ENCODE measurements around the gene GPRIN2. TPM values are rescaled to one million over a fixed set of nuclear protein-coding genes. Genes with fewer than 3 reads are reported as not detected.
A peak's percentile ranks its signal among the peaks of the same experiment; 100 is the strongest.

The GPRIN2 gene
- total RNA-seq, 2 donors from 2014 or later, result 32.3 to 34.4 TPM

DNA sequence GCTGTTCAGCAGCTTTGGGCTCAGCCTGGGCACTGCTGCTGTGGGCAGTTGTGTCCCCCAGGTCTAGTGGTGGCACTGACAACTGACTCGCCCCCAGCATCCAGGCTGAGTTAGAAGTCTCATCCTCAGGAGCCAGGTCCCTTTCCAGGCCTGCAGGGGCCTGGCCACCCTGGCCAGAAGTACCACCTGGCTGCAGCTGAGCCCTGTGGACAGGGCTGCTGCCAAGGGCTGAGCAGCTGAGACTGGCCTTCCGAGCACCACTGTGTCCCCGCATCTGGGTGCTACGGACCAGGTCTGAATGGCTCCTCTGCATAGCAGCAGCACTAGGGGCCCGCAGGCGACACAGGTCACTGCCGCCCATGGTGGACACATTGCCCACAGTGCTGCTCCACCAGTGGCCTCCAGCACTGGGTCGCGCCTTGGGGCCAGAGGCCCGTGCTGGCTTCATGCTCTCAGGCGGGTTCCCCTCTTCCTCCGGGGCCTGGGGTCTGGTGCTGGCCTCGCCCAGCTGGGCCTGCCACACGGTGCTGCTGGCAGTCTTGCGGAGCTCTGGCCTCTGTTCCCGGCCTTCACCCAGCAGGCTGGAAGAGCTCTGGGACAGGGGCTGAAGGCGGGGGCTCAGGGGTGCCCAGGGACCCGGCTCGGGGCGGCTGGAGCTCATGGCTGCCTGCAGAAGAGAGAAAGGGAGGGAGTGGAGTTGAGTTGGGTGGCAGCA, 6.2 kb downstream of the GPRIN2 start:
- H3K9me3 ChIP-seq, result no peaks in the 10 kb centered on the region
- H3K9ac ChIP-seq (ENCODE audit: low read depth in 2 of 2, low read length in 2 of 2), result no peak overlapping the region
- H3K4me1 ChIP-seq, result peaks cover 13% of the 10 kb centered on the region
- H3K4me3 ChIP-seq, result no peak overlapping the region
- TF ChIP-seq, protein P1, sequence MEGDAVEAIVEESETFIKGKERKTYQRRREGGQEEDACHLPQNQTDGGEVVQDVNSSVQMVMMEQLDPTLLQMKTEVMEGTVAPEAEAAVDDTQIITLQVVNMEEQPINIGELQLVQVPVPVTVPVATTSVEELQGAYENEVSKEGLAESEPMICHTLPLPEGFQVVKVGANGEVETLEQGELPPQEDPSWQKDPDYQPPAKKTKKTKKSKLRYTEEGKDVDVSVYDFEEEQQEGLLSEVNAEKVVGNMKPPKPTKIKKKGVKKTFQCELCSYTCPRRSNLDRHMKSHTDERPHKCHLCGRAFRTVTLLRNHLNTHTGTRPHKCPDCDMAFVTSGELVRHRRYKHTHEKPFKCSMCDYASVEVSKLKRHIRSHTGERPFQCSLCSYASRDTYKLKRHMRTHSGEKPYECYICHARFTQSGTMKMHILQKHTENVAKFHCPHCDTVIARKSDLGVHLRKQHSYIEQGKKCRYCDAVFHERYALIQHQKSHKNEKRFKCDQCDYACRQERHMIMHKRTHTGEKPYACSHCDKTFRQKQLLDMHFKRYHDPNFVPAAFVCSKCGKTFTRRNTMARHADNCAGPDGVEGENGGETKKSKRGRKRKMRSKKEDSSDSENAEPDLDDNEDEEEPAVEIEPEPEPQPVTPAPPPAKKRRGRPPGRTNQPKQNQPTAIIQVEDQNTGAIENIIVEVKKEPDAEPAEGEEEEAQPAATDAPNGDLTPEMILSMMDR (IDR thresholded peaks at IDR 0.05), result no peak
- H3K27me3 ChIP-seq, result no peaks in the 10 kb centered on the region
- no peaks in the 10 kb centered on the region for H3K36me3 ChIP-seq
- intact Hi-C loops (cut with DNase I), result no loop called here
- no peak overlapping the region for H3K27ac ChIP-seq
- no peak for DNase-seq

DNA sequence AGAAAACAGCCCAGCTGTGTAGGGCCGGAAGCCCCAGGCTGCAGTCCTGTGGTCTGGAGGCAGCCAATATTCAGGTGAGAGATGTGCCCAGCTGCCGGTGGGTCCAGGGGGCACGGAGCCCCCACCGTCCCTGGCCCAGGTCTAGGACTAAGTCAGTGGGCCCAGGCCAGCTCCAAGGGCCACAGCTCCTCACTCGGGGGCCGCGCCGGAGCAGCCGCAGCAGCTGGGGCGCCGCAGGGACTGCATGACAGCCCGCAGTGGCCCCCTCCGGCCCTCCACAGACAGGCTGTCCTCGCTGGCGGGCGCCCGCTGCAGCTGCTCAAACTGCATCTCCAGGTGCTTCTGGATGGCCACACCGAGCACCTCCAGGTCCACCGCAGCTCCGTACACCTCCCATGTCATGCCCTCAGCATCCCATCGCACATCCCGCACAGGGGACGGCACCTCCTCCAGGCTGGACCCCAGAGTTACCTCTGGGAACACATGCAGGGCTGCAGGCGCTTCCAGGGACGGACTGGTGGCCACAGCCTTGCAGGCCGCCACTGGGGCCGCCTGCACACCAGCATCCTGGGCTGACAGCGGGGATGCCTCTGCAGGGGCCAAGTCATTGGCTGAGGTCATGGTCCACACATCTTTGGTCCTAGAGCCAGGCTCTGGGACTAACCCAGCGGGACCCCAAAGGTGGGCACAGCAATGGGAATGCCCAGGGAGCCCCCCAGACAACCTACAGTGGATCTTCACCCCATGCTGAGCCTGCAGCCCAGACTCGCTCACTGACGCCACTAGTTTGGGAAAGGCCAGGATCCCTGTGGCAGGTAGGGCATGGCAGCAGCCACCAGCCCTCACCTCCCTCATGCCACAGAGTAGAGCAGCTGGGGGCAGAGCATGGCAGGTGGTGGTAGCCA, 7.0 kb downstream of the GPRIN2 start:
- intact Hi-C loops (cut with DNase I), result no loop called here
- DNase-seq, result no peak
- Histone ChIP-seq H3K9me3 (no peaks in the 10 kb centered on the region), H3K27ac (no peak overlapping the region), H3K27me3 (no peaks in the 10 kb centered on the region), H3K9ac (ENCODE audit: low read depth in 2 of 2, low read length in 2 of 2) (no peak overlapping the region), H3K4me3 (no peak overlapping the region), H3K4me1 (peaks cover 17% of the 10 kb centered on the region), H3K36me3 (no peaks in the 10 kb centered on the region)
- TF ChIP-seq, protein P1 (IDR thresholded peaks at IDR 0.05), result no peak

DNA sequence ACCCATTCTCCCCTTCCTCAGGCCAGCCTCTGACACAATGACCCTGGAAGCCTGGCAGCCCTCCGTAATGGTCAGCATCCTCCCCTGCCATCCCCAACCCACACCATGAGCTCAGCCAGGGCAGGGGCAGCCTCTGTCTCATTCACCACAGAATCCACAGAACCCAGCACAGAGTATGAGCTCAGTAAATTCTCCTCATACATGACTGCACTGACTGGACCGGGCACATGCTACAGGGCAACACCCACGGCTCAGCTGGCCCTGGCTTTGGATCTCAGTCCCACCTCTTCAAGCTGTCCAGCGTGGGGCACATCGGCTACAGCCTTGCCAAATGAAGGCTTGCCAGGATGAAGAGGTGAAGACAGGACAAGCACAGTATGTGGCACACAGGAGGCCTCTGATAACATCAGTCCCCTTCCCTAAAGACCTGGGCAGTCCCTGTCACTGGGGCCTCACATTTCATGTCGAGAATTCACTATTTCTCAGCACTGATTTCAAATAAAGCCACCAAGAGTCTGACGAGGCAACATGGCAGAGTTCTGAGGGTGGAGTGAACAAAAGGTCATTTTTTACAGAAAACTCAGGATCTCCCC, 7.9 kb downstream of the GPRIN2 start:
- Histone ChIP-seq H3K27me3 (no peaks in the 10 kb centered on the region), H3K27ac (no peak overlapping the region), H3K4me3 (no peak overlapping the region), H3K9ac (ENCODE audit: low read depth in 2 of 2, low read length in 2 of 2) (no peak overlapping the region), H3K4me1 (peaks cover 17% of the 10 kb centered on the region), H3K36me3 (no peaks in the 10 kb centered on the region), H3K9me3 (no peaks in the 10 kb centered on the region)
- peak; percentile 19 for DNase-seq
- intact Hi-C loops (cut with DNase I), result no loop called here
- TF ChIP-seq, protein P1 (IDR thresholded peaks at IDR 0.05), result no peak

DNA sequence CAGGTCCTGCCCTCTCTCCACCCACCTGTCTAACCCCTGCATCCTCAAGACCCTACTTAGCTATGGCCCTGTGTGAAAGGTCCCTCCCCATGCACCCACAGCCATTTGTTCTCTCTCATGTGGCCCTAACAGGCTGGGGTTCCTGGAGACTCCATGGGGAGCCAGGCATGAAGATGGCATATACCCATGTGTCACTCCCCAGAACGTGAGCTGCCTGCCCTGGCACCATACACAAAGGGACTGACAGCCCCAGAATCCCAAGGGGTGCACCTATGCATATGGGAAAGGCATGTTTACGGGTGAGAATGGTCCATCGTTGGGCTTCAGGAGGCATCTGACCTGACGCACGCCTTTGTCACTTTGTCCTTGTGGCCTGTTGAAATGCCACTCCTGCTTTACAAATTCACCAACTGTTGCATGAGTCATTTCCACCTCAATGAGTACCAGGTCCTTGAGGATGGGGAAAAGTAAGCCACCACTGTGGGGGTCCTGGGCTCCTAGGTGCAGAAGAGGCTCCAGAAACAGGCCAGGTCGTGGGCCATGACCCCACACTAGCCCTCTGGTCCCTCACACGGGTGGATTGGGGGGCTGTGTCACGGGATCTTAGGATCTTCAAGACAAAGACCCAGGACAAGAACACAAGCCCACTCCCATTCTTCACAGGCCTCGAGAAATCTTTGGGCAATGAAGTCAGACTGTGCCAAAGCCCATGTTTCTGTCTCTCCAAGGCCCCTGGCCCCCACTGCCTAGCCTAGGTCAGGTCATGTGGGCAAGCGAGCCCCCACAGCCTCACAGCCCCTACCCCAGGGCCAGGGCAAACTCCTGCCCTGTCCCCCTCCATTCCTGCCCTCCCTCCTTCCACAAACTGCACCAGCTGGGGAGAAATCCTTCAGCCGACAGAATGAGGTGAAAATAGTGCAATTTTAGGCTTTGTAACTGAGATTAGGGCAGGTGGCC, 8.6 kb downstream of the GPRIN2 start:
- TF ChIP-seq, protein P1 (IDR thresholded peaks at IDR 0.05), result no peak
- no peaks in the 10 kb centered on the region for H3K27me3 ChIP-seq
- peaks cover 11% of the 10 kb centered on the region for H3K4me1 ChIP-seq
- intact Hi-C loops (cut with DNase I), result no loop called here
- H3K27ac ChIP-seq, result no peak overlapping the region
- no peaks in the 10 kb centered on the region for H3K36me3 ChIP-seq
- H3K4me3 ChIP-seq, result no peak overlapping the region
- no peaks in the 10 kb centered on the region for H3K9me3 ChIP-seq
- peak; percentile 21 for DNase-seq
- H3K9ac ChIP-seq (ENCODE audit: low read depth in 2 of 2, low read length in 2 of 2), result no peak overlapping the region
